ENCODE results near the gene FREM2.

Gene FREM2

DNA sequence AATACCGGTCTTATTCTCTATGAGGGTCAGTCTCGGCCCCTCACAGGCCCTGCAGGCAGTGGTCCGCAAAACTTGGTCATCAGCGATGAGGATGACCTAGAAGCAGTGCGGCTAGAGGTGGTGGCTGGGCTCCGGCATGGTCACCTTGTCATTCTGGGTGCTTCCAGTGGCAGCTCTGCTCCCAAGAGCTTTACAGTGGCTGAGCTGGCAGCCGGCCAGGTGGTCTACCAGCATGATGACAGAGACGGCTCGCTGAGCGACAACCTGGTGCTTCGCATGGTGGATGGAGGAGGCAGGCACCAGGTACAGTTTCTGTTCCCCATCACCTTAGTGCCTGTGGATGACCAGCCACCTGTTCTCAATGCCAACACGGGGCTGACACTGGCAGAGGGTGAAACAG, 1.8 kb downstream of the FREM2 start:
- DNase-seq = no peak

DNA sequence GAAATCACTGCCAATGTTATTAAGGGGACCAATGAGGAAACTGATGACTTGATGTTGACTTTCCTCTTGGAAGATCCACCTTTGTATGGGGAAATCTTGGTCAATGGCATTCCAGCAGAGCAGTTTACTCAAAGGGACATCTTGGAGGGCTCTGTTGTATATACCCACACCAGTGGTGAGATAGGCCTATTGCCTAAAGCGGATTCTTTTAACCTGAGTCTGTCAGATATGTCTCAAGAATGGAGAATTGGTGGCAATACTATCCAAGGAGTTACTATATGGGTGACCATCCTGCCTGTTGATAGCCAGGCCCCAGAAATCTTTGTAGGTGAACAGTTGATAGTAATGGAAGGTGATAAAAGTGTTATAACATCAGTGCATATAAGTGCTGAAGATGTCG, 3.4 kb downstream of the FREM2 start:
- no peak for DNase-seq

DNA sequence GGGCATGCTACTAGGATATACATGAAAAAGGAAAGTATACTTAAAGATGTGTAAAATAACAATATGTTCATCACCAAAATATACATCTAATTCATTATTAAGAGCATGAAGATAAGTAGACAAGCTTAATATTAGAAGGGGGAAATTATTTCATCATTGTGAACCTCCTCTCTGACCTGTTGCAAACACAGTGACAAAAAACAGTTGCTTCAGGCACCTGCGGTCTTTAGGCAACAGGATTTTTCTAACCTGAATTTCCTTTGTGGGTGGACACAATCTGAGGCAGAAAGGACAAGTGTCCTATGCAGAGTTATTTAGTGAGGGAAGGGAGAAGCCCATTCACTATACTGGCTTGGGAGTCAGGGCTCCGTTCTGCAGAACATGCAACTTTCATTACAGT, 6.3 kb downstream of the FREM2 start:
- DNase-seq = no peak

DNA sequence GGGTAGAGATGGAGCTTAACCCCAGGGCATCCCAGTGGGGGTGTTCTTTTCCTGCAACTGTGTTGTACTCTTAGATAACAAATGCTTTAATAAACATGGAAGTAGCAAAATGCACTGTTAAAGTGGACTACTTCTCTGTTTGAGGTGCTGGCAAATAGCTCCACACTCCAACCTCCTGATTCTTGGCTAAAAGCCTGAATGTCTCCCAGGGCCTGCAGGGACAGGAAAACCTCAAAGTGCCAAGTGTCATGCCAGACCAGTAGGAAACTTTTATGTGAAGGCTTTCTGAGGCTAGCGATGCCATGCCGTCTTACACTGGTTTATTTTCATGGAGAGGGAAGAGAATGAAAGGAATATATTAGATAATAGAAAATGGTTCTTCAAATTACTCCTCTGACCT, 6.8 kb downstream of the FREM2 start:
- no peak for DNase-seq

DNA sequence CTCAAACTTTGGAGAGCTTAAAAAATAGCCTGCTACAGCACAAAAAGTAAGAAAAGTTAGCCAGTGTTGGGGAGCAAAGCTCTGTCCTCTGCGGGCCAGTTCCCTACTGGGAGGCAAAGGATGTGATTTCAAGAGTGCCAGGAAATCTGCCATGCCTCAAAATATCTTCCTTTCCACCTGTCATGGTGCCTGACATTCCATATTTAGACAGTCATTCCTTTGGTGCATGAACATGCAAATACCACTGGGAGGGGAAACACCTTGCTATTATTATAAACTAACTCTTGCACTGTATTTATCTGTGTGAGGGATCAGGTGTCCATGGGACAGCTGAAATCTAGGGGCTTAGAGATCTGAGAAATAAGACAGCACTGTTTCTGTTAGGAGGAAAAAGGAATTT, 10.3 kb downstream of the FREM2 start:
- DNase-seq = no peak

DNA sequence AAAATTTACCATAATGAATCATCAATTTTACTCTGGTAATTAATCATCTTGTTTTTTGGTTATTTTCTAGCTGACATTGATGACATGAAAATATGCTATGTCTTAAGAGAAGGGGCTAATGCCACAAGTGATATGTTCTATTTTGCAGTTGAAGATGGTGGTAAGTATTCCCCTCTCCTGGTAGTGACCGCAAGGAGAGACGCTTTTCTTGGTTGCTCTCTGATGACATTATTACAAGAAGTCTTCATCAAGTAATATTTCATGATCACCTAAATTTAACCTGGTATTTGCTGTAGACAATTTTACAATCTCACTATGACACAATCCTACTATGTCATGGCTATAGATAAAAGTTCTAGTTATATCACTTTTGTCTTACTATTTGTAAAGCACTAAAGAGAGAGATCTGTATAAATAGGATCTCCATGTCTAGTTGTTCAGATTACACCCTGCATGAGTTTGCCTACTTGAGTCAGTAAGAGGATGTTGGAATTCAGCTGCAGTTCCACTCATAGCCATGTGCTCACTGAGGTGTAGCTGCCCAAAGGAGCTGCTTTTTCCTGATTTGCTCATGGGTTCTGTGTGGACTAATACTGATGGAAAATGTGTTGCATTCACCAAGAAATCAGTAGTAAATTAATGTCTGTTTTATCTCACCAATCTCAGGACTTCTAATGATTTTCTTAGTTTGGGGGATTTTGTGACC, 10.9 kb downstream of the FREM2 start:
- no peak for DNase-seq

DNA sequence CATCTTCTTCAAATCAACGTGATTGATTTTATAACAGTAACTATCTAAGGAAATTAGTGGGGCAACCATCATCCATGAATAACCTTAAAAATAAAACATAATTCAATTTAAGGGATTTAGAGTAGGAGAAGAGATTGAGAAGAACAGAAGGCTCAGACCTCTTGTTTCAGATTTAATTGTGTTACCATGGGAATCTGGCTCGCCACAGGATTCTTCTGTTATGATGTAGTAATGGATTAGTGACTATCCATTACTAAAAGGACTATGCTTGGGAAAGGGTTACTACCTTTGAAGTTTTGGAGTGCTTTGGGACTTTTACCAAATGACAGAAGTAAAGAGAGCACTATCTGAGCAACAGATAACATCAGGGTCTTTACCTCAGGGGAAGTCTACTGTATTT, 13.2 kb downstream of the FREM2 start:
- DNase-seq = no peak

DNA sequence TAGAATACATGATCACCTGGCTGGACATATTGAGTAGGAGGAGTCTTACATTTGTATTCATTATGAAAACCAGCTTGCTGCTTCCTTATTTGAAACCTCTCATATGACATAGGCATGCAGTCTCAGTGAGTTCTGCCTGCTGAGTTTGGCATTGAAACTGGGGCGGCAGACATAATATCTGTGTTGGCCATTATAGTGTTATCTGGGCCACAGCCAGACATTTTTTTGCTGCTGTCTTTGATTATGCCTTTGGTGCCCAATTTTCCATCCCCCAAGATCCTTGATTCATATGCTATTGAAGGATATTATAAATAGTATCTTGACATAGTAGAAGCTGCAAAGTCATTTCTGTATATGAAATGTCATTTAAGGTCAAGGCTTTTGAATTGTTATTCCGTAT, 15.8 kb downstream of the FREM2 start:
- DNase-seq = no peak

DNA sequence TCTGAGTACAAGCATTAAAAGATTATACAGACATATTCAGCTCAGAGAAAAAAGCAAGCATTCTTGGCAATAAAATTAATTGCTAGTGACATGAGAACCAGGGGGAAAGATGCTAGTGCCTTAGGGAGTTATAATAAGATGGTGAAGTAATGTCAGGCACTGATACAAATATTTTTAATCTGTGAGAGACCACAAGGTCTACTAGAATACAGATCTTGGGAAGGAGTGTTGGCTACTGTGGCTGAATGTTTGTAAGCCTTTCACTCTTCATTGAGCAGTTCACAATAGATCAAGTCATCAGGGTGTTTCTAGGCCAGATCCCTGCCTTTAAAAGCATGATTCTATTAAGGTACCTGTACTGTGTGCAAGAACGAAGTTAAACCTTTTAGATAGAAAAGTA, 16.4 kb downstream of the FREM2 start:
- DNase-seq = no peak

DNA sequence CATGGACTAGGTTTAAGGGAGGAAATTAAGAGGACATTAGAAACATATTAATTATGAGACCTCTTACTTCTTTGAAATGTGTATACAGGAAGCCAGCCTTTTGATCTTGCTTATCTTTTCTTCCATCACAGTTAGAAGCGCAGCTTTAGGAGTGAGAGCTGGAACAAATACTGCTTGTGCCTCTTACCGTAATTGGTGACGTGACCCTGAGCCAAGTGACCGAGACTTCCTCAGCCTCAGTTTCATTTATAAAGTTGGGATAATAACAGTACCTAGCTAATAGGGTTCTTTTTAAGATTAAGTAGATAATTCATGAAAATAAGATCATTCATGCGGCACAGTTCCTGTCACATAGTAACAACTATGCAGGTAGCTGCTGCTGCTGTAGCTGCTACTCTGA, 18.5 kb downstream of the FREM2 start:
- no peak for DNase-seq

DNA sequence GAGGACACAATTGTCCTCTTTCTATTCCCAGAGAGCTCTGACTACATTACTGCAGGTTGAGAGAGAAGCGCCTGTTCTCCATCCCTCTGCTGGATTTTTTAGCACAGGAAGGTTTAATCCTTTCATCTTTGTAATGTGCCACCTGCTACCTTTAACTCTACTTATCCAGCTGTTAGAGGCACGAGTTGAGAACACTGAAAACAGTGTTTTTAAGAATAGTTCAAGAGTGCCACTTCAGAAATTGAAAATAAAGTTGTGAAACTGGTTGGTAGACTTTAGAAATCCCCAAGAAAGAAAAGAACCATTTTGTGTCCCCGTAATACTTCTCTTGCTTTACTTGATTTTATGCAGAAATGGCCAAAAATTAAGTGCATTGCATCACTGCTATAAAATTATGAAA, 20.6 kb downstream of the FREM2 start:
- no peak for DNase-seq

DNA sequence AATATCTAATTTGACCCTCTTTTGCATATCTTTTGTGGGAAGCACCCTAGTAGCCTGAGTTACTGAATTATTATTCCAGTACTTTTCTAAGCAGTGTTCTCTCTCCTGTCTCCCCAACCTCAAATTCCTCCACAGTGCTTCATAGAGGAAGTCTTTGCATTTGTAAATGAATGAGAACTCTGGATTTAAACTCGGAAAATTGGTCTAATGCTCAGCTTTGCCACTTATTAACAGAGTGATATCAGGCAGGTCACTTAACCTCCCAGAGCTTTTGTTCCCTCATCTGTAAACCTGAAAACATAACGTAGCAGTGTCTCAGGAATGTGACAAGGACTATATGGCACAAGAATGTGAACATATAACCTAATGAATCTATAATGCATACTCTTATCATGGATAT, 26.2 kb downstream of the FREM2 start:
- no peak for DNase-seq

DNA sequence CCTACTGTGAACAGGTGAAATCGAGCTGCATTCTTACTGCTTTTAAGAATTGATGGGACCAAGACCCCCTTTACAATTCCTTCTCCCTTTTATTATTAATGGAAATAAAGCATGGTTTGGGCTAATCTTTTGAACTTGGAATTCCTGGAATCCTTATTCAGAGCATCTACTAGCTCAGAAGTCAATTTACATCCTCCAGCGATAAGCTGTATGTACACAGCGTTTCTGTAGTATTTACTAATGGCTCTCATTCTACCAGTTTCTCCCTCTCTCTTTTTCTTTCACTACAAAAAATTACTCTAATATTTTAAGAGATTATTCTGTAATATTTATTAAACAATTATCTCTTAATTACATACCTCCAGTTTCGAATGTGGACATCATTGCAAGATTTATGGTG, 31.5 kb downstream of the FREM2 start:
- DNase-seq = no peak

DNA sequence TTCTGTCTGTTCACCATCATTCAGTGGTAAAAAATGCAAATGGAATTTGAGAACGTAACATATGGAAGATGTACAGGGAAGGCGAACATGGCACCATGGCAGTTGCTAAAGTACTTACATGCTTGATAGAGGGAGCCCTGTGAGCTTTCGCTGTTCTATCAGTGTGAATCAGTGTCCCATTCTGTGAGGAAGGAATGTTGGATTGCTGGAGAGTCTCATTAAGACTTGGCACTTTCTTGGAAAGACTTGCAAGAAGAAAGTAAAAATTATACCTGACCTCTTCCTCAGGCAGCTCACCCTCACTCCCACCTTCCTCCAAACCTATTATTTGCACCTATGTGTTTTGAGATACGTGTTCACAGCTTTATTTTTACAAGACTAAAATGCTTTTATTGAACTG, 43.5 kb downstream of the FREM2 start:
- DNase-seq = no peak

DNA sequence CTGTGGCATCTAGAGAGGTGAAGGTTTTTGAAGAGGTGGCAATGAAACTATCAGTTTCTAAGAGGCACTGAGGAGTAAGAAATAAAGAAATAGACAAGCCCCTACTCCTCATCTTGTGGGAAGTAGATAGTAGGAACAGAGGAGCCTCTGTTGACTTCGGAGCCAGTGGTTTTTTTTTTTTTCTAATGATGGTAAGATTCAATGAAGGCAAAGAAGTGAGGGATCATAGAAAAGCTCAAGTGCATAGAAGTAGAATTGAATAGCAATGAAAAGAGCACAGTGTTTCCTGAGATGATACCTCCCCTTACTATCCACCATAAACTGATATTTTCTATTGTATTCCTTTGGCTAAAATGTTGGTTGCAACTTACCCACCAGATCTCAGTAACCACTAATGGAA, 46.3 kb downstream of the FREM2 start:
- no peak for DNase-seq

DNA sequence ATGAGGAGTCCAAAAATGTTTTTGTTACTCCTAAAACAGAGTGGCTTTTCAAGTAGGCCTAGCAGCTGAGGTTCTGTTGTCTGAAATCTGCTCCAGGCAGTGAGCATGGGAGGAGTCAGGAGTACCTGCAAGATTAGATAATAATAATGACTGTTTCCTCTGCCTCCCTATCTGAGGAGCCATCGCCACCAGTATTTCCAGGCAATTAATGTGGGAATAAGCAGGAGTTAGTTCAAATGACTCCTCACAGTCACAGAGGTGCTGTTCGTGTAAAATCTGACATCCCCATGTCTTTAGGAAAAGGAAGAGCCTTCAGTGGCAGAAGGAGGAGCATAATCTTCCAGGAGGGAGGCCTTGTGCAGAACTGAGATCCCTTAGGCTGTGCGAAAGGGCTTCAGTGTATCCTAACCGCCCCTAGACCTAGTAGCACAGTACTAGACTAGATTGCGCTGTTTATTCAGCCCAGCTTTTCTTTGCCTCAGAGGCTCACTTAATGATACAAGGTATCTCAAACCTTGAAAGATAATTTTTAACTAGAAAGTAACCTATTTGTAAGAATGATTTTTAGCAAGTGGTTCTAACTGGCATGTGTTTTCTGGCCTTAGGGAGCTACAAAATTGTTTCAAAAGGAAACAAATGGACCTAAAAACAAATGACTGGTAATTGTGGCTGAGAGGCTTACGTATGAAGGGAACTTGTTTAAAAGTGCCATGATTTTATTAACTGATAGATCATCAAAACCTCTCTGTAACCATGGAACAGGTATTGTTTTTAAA, 49.0 kb downstream of the FREM2 start:
- no peak for DNase-seq

DNA sequence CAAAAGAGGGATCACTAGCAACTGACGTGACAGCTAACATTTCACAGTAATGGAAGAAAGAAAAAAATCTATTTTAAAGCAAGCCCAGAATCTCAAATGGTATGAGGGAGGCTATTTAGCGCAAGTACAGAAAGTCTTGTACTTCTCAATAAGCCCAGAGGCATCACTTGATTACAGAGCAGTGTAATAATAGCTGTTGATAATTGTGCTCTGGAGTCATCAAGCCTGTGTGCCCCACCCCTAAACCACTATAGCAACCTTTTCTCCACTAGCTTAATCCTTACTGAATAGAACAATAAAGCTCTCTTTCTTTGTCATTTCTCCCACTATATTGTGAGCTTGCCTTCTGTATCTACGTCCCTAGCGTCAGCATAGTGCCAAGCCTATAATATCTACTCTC, 56.6 kb downstream of the FREM2 start:
- DNase-seq = no peak

DNA sequence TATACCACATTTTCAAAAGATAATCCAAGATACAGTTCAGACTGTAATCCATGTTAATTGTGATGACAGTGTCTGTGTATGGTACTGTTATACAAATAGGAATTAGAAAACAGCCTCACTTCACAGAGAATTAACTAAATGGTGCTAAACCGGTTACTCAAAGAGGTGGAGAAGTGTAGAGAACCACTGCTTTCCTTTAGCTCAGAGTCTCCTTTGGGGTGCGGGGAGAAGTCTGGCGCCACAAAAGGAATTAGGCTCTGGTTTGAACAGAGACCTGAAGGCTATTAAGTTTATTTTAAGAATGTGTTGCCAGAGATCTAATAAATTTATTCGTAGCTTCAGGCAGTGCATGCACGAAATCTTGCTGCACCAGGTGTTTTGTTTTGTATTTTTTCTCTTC, 65.8 kb downstream of the FREM2 start:
- no peak for DNase-seq

DNA sequence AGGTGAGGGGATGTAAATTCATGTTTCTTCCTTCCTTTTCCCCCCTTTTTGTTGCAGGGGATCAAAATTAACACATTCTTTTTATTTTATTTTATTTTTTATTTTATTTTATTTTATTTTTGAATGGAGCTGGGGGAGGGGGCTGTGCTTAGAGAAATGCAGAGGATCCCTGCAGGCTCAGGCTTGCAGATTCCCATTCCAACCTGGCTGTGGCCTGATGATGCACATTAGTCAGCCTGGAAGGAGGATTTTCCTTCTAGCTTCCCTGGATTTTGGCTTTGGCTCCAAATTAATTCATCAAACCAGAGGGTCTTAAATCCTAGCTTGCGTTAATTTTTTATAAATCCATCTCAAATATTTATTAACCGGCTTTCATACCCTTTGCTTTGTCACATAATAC, 67.0 kb downstream of the FREM2 start:
- no peak for DNase-seq

DNA sequence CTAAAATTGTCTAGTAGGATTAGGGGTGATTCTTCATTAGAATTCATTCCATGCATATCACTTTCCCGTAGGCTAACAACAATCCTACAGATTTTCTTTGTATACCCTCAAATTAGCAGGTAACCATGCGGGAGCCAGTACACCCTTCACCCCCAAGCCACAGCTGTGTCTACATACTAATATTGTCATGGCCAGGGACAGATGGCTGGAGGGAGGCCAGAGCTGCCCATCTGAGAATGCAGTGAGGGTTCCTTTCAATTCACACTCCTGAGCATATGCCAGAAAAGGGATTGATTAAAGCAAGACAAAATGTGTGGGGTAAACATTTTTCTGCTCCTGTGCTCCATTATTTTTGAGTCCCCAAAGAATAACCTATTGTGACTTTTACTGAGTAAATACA, 68.9 kb downstream of the FREM2 start:
- DNase-seq = no peak

DNA sequence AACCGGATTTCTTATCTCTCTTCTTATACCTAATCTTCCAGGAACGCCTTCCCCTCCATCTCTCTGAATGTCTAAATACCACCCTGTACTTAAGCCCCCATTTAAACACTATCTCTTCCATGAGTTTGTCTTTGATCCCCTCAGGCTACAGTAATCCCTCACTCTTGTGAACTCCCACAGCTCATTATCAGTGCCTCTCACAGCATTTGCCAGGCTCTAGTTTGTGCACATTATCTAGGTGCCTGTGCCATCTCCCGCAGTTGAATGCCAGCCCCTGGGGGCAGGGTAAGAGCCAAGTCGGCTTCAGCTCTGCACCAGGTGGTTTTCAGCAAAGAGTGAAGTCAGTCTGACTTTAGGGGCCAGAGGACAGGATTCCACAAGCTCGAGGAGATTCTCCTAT, 71.4 kb downstream of the FREM2 start:
- DNase-seq = no peak

DNA sequence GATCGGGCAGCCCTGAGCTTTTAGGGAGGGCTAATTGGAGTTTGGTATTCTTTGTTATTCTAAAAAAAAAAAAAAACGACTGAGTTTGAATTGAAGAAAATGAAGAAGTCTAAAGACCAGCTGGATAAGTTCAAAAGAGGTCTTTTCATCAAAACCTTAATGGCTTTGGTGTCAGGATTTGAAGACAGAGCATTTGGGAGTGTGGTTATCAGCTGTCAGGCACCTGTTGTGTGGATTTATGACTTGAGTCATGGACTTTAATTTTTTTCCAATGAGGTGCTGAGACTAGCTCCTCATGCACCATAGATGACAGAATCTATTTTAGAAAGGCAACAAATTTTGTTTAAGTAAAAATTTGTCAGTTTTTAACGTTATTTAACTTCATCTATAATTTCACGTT, 72.5 kb downstream of the FREM2 start:
- DNase-seq = no peak

DNA sequence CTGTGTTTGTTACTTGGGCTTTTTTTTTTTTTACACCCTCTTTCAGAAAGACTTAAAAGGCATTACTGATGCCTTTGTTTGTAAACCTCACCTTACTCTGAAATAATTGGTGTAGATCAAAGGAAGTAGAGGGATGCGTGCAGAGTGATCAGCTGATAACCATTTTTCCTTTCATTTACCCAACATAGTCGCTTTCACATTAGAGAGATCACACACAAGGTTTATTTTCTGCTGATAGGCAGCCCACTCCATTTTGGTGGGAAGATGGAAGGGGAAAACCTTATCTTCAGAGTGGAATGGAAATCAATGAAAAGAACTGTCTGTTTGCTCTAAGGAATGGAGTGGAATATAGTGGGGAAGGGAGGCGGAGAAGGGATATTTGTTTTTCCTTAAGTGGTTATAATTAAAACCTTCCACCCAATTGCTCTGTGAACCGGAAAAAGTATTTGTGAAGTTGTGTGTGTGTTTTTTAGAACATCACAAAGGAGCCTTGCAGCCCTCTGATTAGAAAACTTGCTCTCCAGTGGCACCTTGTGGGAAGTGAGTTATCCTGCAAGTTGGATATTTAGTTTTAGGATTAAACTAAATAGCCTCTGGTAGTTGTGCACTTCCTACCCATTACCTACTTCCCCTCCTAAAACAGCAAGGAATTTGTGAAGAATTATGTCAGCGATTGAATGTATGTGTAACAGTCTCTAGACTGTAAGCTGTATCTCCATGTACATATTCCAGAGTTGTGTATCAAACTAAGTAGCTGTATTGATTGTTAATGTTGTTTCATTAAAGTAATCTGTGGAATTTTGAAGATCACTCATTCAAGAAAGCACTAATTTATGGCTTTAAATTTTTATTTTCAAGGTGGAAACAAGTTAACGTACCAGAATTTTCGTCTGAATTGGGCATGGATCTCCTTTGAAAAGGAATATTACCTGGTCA, 76.8 kb downstream of the FREM2 start:
- peak; percentile 3 for DNase-seq

DNA sequence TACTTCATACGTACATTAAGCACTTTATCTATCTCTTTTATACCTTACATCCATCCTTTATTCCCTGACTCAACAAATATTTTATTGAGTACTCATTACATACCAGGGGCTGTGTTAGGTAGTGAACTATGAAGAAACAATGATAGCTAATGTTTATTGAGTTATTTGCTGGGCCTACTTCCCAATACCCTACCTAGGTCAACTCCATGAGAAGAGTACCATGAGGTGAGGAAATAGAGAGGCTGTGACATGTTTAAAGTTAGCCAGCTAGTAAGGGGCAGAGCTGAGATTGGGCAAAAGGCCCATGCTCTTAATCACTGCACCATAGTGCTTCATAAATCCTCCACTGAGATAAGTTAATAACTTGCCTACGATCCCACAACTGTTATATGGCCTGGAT, 79.9 kb downstream of the FREM2 start:
- DNase-seq = no peak
